Activated T-helper 1 cell treated with anti-CD3 and anti-CD28 coated beads, Interleukin-12 subunit alpha, Interleukin-12 subunit beta, Interleukin-2, Interleukin-4 antibody, amounts not matched to agents 30 ng/mL and 10 ng/mL and 1 ng/mL, durations not matched to agents 14 hours and 24 hours and 36 hours (primary cell): ENCODE data around the gene CENPO. TPM values are rescaled to one million over a fixed set of nuclear protein-coding genes. Genes with fewer than 3 reads are reported as not detected.
A peak's percentile ranks its signal among the peaks of the same experiment; 100 is the strongest.
"Not testable (repeated sequence)": the region's sequence is repeated elsewhere in the genome, so short reads cannot be mapped to it uniquely, and the experiment has no call there.

Source experiments
- DNase-seq: peaks from one replicate; pipeline ENCODE4 v3.0.0; 2021; ENCODE audit warnings: low spot score
- H3K27ac Mint-ChIP-seq: one replicate; pipeline ENCODE4 v1.8.0; 2021; ENCODE audit warnings: mild to moderate bottlenecking, mixed read lengths
- H3K27me3 Mint-ChIP-seq: one replicate; pipeline ENCODE4 v1.8.0; 2022; ENCODE audit warnings: mild to moderate bottlenecking, moderate library complexity, mixed read lengths; ENCODE audit not compliant: insufficient read depth
- H3K36me3 Mint-ChIP-seq: one replicate; pipeline ENCODE4 v1.8.0; 2021; ENCODE audit warnings: low read depth, mixed read lengths
- H3K4me1 Mint-ChIP-seq: one replicate; pipeline ENCODE4 v1.8.0; 2021; ENCODE audit warnings: low read depth, mixed read lengths
- H3K4me3 Mint-ChIP-seq: one replicate; pipeline ENCODE4 v1.8.0; 2021; ENCODE audit warnings: mild to moderate bottlenecking, moderate library complexity, mixed read lengths
- H3K9me3 Mint-ChIP-seq: one replicate; pipeline ENCODE4 v1.8.0; 2021; ENCODE audit warnings: mixed read lengths
- intact Hi-C: fragments of 100-400 bp; cut with micrococcal nuclease; formaldehyde crosslinking; loops from one replicate; pipeline ENCODE4 v1.15.1; 2024
- total RNA-seq: library from RNA; stranded (reverse); gene quantifications from 2 replicates; pipeline ENCODE4 v1.2.3, GENCODE V29; 2022

CENPO gene
- total RNA-seq, 1 donor from 2014 or later = 48.3 TPM

- H3K27me3 Mint-ChIP-seq = peaks cover 1% of the 10 kb centered on the region
- H3K9me3 Mint-ChIP-seq = no peaks in the 10 kb centered on the region
- no peak for DNase-seq
- H3K36me3 Mint-ChIP-seq = peaks cover 49% of the 10 kb centered on the region
- H3K4me1 Mint-ChIP-seq = peaks cover 42% of the 10 kb centered on the region
- peak overlapping the region; percentile 32 for H3K27ac Mint-ChIP-seq
- H3K4me3 Mint-ChIP-seq = no peak overlapping the region
- intact Hi-C loops = loop anchor here (10.0 kb wide), 1 partner anchor 183 kb away; no protein-coding TSS in a partner anchor
Observed at GRCh38 chr2:24797644-24798043, 4.4 kb downstream of the CENPO start.

- H3K27ac Mint-ChIP-seq, H3K4me3 Mint-ChIP-seq, H3K9me3 Mint-ChIP-seq, DNase-seq, intact Hi-C loops, H3K27me3 Mint-ChIP-seq: not testable (repeated sequence)
- Mint-ChIP-seq H3K36me3 (peaks cover 61% of the 10 kb centered on the region), H3K4me1 (peaks cover 36% of the 10 kb centered on the region)
Observed at GRCh38 chr2:24800487-24800886, 7.3 kb downstream of the CENPO start.

- DNase-seq, H3K9me3 Mint-ChIP-seq, intact Hi-C loops, H3K4me3 Mint-ChIP-seq, H3K27ac Mint-ChIP-seq, H3K27me3 Mint-ChIP-seq: not testable (repeated sequence)
- Mint-ChIP-seq H3K4me1 (peaks cover 44% of the 10 kb centered on the region), H3K36me3 (peaks cover 38% of the 10 kb centered on the region)
Observed at GRCh38 chr2:24805811-24806660, 12.8 kb downstream of the CENPO start.

- Mint-ChIP-seq H3K27ac (peak overlapping the region; percentile 33), H3K4me1 (peaks cover 44% of the 10 kb centered on the region), H3K9me3 (no peaks in the 10 kb centered on the region), H3K27me3 (no peaks in the 10 kb centered on the region), H3K4me3 (no peak overlapping the region), H3K36me3 (peaks cover 36% of the 10 kb centered on the region)
- DNase-seq = no peak
- intact Hi-C loops = no loop called here
Observed at GRCh38 chr2:24806661-24807036, 13.4 kb downstream of the CENPO start.

GRCh38 chr2:24809316-24810007 lies 16.2 kb downstream of the CENPO start:
- intact Hi-C loops = no loop called here
- Mint-ChIP-seq H3K27me3 (no peaks in the 10 kb centered on the region), H3K4me3 (no peak overlapping the region), H3K9me3 (no peaks in the 10 kb centered on the region), H3K27ac (peak overlapping the region; percentile 63), H3K4me1 (peaks cover 40% of the 10 kb centered on the region), H3K36me3 (peaks cover 35% of the 10 kb centered on the region)
- no peak for DNase-seq

- Mint-ChIP-seq H3K36me3 (peaks cover 41% of the 10 kb centered on the region), H3K4me1 (peaks cover 19% of the 10 kb centered on the region), H3K9me3 (no peaks in the 10 kb centered on the region), H3K4me3 (no peak overlapping the region), H3K27me3 (no peaks in the 10 kb centered on the region), H3K27ac (no peak overlapping the region)
- DNase-seq = no peak
- intact Hi-C loops = no loop called here
Observed at GRCh38 chr2:24813691-24814137, 20.5 kb downstream of the CENPO start.

- no peak for DNase-seq
- Mint-ChIP-seq H3K36me3 (peaks cover 44% of the 10 kb centered on the region), H3K27me3 (no peaks in the 10 kb centered on the region)
Observed at GRCh38 chr2:24814516-24814915, 21.3 kb downstream of the CENPO start.

GRCh38 chr2:24815171-24815570 lies 21.9 kb downstream of the CENPO start:
- no peak for DNase-seq
- H3K4me3 Mint-ChIP-seq = no peak overlapping the region

More at GRCh38 chr2:24814516-24814915, 21.3 kb downstream of the CENPO start:
- intact Hi-C loops = no loop called here
- no peak overlapping the region for H3K4me3 Mint-ChIP-seq
- no peak overlapping the region for H3K27ac Mint-ChIP-seq
- H3K9me3 Mint-ChIP-seq = no peaks in the 10 kb centered on the region
- peaks cover 11% of the 10 kb centered on the region for H3K4me1 Mint-ChIP-seq

GRCh38 chr2:24816404-24816803 lies 23.2 kb downstream of the CENPO start:
- Mint-ChIP-seq H3K36me3 (peaks cover 52% of the 10 kb centered on the region), H3K27me3 (no peaks in the 10 kb centered on the region), H3K4me3 (no peak overlapping the region), H3K9me3 (no peaks in the 10 kb centered on the region), H3K4me1 (peaks cover 9% of the 10 kb centered on the region), H3K27ac (no peak overlapping the region)
- DNase-seq = no peak
- intact Hi-C loops = no loop called here

More at GRCh38 chr2:24815171-24815570, 21.9 kb downstream of the CENPO start:
- no peak overlapping the region for H3K27ac Mint-ChIP-seq
- H3K9me3 Mint-ChIP-seq = no peaks in the 10 kb centered on the region
- intact Hi-C loops = no loop called here
- H3K27me3 Mint-ChIP-seq = no peaks in the 10 kb centered on the region
- peaks cover 9% of the 10 kb centered on the region for H3K4me1 Mint-ChIP-seq
- peaks cover 44% of the 10 kb centered on the region for H3K36me3 Mint-ChIP-seq

- no peak for DNase-seq
- Mint-ChIP-seq H3K4me3 (no peak overlapping the region), H3K27me3 (no peaks in the 10 kb centered on the region), H3K27ac (no peak overlapping the region), H3K9me3 (no peaks in the 10 kb centered on the region), H3K36me3 (peaks cover 55% of the 10 kb centered on the region), H3K4me1 (peaks cover 9% of the 10 kb centered on the region)
- intact Hi-C loops = no loop called here
Observed at GRCh38 chr2:24816884-24817283, 23.7 kb downstream of the CENPO start.

- H3K9me3 Mint-ChIP-seq = no peaks in the 10 kb centered on the region
- H3K4me1 Mint-ChIP-seq = peaks cover 9% of the 10 kb centered on the region
- peaks cover 53% of the 10 kb centered on the region for H3K36me3 Mint-ChIP-seq
- H3K27ac Mint-ChIP-seq = no peak overlapping the region
- no peak for DNase-seq
- H3K4me3 Mint-ChIP-seq = no peak overlapping the region
- no peaks in the 10 kb centered on the region for H3K27me3 Mint-ChIP-seq
- intact Hi-C loops = no loop called here
Observed at GRCh38 chr2:24818721-24819167, 25.5 kb downstream of the CENPO start.

GRCh38 chr2:24819442-24820174 lies 26.4 kb downstream of the CENPO start:
- no peaks in the 10 kb centered on the region for H3K27me3 Mint-ChIP-seq
- DNase-seq = no peak
- H3K27ac Mint-ChIP-seq = no peak overlapping the region
- H3K4me3 Mint-ChIP-seq = no peak overlapping the region
- intact Hi-C loops = no loop called here
- H3K36me3 Mint-ChIP-seq = peaks cover 53% of the 10 kb centered on the region
- no peaks in the 10 kb centered on the region for H3K9me3 Mint-ChIP-seq
- H3K4me1 Mint-ChIP-seq = peaks cover 5% of the 10 kb centered on the region

GRCh38 chr2:24820175-24820513 lies 26.9 kb downstream of the CENPO start:
- Mint-ChIP-seq H3K27ac (no peak overlapping the region), H3K4me1 (peaks cover 7% of the 10 kb centered on the region), H3K9me3 (no peaks in the 10 kb centered on the region), H3K36me3 (peaks cover 56% of the 10 kb centered on the region), H3K27me3 (no peaks in the 10 kb centered on the region), H3K4me3 (no peak overlapping the region)
- intact Hi-C loops = no loop called here
- DNase-seq = no peak
